Esophagus muscularis mucosa (tissue), 4 donors: ENCODE results near the gene SEH1L. TPM values are rescaled to one million over a fixed set of nuclear protein-coding genes. Genes with fewer than 3 reads are reported as not detected.

ENCODE experiments used
- DNase-seq: peaks from one replicate; pipeline ENCODE4 v3.0.0-alpha.2; 2017; ENCODE audit errors: extremely low spot score
- H3K27ac ChIP-seq, 4 donors: fragments of 200-600 bp; sonication (generic); replicated peaks in 1 of 4; 1 replicate in 3 of 4; 2 replicates in 1 of 4; pipeline ENCODE4 v1.5.1; 2016 to 2019; ENCODE audit warnings: mild to moderate bottlenecking in 1 of 4
- H3K27me3 ChIP-seq, 4 donors: fragments of 200-600 bp; sonication (generic); one replicate each; pipeline versions ENCODE4 v1.5.1 to v1.6.0; 2016 to 2019
- H3K36me3 ChIP-seq, 4 donors: fragments of 200-600 bp; sonication (generic); one replicate each; pipeline ENCODE4 v1.5.1; 2016 to 2019
- H3K4me1 ChIP-seq, 4 donors: fragments of 200-600 bp; sonication (generic); one replicate each; pipeline ENCODE4 v1.5.1; 2016 to 2019
- H3K4me3 ChIP-seq, 4 donors: fragments of 200-600 bp; sonication (generic); 1 replicate in 2 of 4; 2 replicates in 2 of 4; pipeline ENCODE4 v1.5.1; 2016 to 2019; ENCODE audit warnings: mild to moderate bottlenecking in 4 of 4, moderate library complexity in 1 of 4
- H3K9me3 ChIP-seq, 4 donors: fragments of 200-600 bp; sonication (generic); 1 replicate in 3 of 4; 2 replicates in 1 of 4; pipeline ENCODE4 v1.5.1; 2016 to 2019
- EP300 ChIP-seq: sonication (generic); formaldehyde crosslinking; IDR thresholded peaks from one replicate; pipeline ENCODE4 v1.6.1; 2017; ENCODE audit warnings: antibody characterized with exemption
- POLR2A ChIP-seq: fragments of 450-650 bp; IDR thresholded peaks from one replicate; pipeline ENCODE4 v1.6.1; 2017; ENCODE audit warnings: antibody characterized with exemption, moderate library complexity, mild to moderate bottlenecking, low read depth
- POLR2AphosphoS5 ChIP-seq, 2 donors: sonication (generic); formaldehyde crosslinking; IDR thresholded peaks; one replicate each; pipeline ENCODE4 v1.6.1; 2017; ENCODE audit warnings: antibody characterized with exemption in 2 of 2
- WGBS: methylation state at CpG from one replicate; pipeline ENCODE4 v1.1.5; 2018; 5-methylcytosine and 5-hydroxymethylcytosine counted together
- intact Hi-C: fragments of 100-400 bp; cut with DNase I; formaldehyde crosslinking; loops from one replicate; pipeline ENCODE4 v1.15.1; 2023
- total RNA-seq, 4 donors: library from RNA; depleted of rRNA; stranded (reverse); fragments of >200 nt; gene quantifications; one replicate each; pipeline versions ENCODE4 v1.1.0 to v1.2.1, GENCODE V29; 2016
- TF ChIP-seq, protein P1 (sequence below), 3 experiments: fragments of 200-600 bp in 2 of 3; fragments of 450-650 bp in 1 of 3; sonication (generic) in 2 of 3; IDR thresholded peaks; one replicate each; pipeline ENCODE4 v1.5.1; 2017 to 2019; ENCODE audit warnings: antibody characterized with exemption in 3 of 3, mild to moderate bottlenecking in 2 of 3, moderate library complexity in 1 of 3

SEH1L gene
- total RNA-seq, 4 donors from 2014 or later, result 18.0 to 42.6 (median 23.2) TPM

DNA sequence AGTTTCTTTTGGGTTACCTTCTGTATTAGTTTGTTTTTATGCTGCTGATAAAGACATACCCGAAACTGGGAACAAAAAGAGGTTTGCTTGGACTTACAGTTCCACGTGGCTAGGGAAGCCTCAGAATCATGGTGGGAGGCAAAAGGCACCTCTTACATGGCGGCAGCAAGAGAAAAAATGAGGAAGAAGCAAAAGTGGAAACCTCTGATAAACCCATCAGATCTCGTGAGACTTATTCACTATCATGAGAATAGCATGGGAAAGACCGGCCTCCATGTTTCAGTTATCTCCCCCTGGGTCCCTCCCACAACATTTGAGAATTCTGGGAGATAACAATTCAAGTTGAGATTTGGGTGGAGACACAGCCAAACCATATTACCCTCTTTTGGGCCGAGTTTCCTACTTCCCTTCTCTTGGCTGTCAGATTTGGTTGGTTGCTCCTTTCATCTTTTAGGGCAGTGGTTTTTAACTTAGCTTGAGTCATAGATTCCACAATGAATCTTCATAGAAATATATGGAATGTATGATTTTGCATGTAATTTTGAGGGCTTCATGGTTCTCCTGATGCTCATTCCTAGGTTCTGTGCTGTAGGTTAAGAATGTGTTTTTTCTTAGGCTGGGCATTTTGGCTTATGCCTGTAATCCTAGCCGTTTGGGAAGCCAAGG, 87.6 kb downstream of the SEH1L start:
- Histone ChIP-seq H3K36me3 (peaks cover 5 to 40% (median 20%) of the 10 kb centered on the region in 4 donors), H3K27ac (no peak overlapping the region), H3K4me1 (no peaks in the 10 kb centered on the region), H3K4me3 (no peak overlapping the region), H3K9me3 (no peaks in the 10 kb centered on the region), H3K27me3 (no peaks in the 10 kb centered on the region)
- TF ChIP-seq EP300 (no peak), POLR2AphosphoS5 (IDR thresholded peaks at IDR 0.05) (no peak), POLR2A (no peak)
- TF ChIP-seq, protein P1, sequence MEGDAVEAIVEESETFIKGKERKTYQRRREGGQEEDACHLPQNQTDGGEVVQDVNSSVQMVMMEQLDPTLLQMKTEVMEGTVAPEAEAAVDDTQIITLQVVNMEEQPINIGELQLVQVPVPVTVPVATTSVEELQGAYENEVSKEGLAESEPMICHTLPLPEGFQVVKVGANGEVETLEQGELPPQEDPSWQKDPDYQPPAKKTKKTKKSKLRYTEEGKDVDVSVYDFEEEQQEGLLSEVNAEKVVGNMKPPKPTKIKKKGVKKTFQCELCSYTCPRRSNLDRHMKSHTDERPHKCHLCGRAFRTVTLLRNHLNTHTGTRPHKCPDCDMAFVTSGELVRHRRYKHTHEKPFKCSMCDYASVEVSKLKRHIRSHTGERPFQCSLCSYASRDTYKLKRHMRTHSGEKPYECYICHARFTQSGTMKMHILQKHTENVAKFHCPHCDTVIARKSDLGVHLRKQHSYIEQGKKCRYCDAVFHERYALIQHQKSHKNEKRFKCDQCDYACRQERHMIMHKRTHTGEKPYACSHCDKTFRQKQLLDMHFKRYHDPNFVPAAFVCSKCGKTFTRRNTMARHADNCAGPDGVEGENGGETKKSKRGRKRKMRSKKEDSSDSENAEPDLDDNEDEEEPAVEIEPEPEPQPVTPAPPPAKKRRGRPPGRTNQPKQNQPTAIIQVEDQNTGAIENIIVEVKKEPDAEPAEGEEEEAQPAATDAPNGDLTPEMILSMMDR (IDR thresholded peaks at IDR 0.05), result no peak
- 94% methylated on average over 7 of the region's 7 CpGs for WGBS
- intact Hi-C loops, result no loop called here
- no peak for DNase-seq

DNA sequence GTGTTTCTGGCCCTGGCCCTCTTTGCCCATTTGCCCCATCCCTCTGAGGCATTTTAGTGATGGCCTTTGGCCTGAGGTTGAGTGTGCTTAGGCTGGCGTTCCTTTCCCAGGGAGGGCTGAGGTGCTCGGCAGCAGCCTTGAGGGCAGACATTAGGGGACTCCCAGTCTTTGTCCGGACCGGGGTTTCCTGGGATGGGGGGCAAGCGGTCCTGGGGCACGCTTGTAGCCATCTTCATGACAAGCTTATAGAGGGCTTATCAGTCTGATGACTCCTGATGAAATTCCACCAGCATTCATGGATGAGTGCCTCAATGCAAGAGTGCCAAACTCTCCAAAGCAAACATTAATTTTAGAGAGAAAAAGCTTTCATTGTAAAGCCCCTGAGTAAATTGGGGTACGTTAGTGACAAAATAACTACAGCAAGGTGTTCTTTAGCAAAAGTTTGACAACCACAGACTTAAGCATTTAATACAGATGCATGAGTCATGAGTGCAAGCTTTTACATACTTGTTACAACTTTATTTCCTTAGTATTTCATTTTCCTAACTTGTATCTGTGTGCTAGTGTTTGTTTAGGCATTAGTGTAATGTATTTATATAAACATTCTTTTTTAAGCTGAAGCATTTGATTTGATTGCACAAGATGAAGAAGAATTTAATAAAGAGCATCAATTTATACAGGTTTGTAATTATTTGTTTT, 89.0 kb downstream of the SEH1L start:
- DNase-seq, result no peak
- no peaks in the 10 kb centered on the region for H3K4me1 ChIP-seq
- intact Hi-C loops, result no loop called here
- TF ChIP-seq POLR2AphosphoS5 (IDR thresholded peaks at IDR 0.05) (no peak), EP300 (no peak), POLR2A (no peak)
- TF ChIP-seq, protein P1 (IDR thresholded peaks at IDR 0.05), result no peak
- H3K4me3 ChIP-seq, result no peak overlapping the region
- no peaks in the 10 kb centered on the region for H3K27me3 ChIP-seq
- no peak overlapping the region for H3K27ac ChIP-seq
- peaks cover 0 to 34% (median 12%) of the 10 kb centered on the region in 4 donors for H3K36me3 ChIP-seq
- 67% methylated on average over 3 of the region's 7 CpGs for WGBS
- H3K9me3 ChIP-seq, result no peaks in the 10 kb centered on the region

Other genes with a start within 250 kb of the SEH1L start
- gene CEP76, start 245.3 kb upstream of the SEH1L start, total RNA-seq, result 1 to 10 TPM; 5.0 to 8.7 (median 5.8) TPM
- 10 to 100 TPM; 59.8 to 92.9 (median 77.2) TPM for gene PSMG2, start 245.0 kb upstream of the SEH1L start, total RNA-seq
- gene PTPN2, start 63.8 kb upstream of the SEH1L start, total RNA-seq, result 10 to 100 TPM; 14.3 to 27.5 (median 18.0) TPM
- 10 to 100 TPM; 18.7 to 21.6 (median 19.6) TPM for gene CEP192, start 43.4 kb downstream of the SEH1L start, total RNA-seq